Pulmonary artery endothelial cell (primary cell): ENCODE results near the gene ARL6IP4. TPM values are rescaled to one million over a fixed set of nuclear protein-coding genes. Genes with fewer than 3 reads are reported as not detected.
A peak's percentile ranks its signal among the peaks of the same experiment; 100 is the strongest.
"Not testable (repeated sequence)": the region's sequence is repeated elsewhere in the genome, so short reads cannot be mapped to it uniquely, and the experiment has no call there.

Source experiments
- DNase-seq: peaks from one replicate; pipeline ENCODE4 v3.0.0-alpha.2; 2011; ENCODE audit warnings: low read depth, low spot score
- total RNA-seq: library from RNA; depleted of rRNA; stranded (reverse); fragments of >200 nt; gene quantifications from 2 replicates; pipeline ENCODE4 v1.2.3, GENCODE V29; 2014

Gene ARL6IP4
- 214 and 261 TPM in 2 replicates for total RNA-seq

DNA sequence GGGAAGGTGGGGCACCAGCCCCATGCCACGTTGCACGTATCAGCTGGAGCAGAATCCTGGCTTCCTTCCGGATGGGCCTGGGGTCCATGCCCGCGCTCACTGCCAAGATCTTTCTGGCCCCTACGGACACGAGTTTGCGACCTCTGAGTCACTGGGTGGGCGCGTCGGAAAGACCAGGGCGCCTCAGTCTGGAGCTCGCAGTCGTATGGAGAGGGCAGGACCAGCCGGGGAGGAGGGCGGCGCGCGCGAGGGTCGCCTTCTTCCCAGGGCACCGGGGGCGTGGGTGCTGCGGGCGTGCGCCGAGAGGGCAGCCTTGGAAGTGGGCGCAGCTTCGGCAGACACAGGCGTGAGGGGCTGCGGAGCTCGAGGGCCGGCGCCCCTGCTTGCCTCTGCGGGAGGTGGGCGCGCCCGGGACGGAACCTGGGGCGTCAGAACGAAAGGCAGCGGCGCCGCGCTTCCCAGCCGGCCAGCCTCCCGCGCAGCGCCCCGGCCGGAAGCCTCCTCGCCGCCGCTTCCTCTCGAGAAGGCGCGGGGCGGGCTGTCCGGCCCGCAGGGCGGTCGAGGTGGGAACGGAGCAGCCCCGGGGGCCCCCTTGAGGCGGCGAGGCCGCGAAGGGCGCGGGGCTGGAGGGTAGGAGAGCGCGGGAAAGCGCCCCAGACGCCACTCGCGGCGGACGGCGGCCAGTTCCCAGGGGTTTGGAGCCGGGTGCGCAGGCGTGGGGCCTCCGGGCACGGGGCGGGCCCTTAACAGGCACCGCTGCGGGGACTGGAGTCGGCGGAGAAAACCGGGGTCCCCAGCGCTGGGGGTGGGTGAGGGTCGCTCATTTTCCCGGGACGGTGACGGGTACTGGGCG lies at the start of gene ARL6IP4:
Gene ARL6IP4, plus strand, starts transcription at position 499 of the 853 bp plus-strand sequence. CDS start 459 bp downstream, outside the sequence.
- no peak for DNase-seq

DNA sequence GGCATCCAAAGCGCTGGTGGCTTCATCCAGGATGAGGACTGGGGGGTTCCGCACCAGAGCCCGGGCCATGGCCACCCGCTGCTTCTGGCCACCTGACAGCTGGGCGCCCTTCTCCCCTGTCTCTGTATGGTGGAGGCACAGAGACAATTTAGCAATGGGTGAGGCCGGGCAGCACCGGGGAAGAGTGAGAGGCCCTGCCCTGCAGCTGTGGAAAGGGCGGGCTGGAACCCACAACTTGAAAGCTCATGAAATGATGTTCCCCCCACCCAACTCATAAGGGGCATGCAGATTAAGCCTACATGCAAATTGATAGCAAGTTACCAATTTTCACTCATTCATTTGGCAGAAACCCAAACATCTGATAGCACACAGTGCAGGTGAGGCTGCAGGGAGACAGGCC lies 48.3 kb upstream of the ARL6IP4 start:
- DNase-seq = no peak

DNA sequence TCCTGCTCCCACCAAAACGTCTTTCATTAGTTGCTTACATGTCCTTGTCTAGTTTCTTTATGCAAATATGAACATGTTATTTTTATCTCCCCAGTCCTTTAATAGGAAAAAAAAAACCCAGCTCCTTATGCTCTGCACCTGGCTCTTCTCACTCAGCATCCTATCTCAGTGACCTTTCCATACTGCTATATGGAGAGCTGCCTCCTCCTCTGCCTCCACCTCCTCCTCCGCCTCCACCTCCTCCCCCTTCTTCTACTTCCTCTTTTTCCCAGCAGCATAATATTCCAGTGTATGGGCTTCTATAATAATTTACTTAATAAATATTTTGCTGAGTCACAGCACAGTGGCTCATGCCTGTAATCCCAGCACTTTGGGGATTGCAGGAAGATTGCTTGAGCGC lies 45.8 kb upstream of the ARL6IP4 start:
- DNase-seq = no peak

DNA sequence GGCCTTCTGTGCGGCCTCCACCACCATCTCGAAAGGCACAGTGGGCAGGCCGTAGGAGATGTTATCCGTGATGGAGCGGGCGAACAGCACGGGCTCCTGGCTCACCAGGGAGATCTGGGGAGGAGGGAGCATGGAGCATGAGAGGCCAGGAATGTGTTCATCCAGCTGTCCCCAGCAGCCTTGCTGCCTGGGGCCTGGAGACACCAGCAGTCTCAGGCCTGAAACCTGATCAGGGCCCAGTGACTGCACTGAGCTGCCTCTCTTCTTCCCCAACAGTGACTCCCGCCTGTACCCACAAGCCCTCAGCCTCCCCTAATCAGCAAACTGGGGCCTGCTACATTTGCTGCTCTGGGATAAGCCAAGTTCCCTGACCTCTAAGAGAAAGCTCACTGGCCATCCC lies 45.2 kb upstream of the ARL6IP4 start:
- DNase-seq = no peak

DNA sequence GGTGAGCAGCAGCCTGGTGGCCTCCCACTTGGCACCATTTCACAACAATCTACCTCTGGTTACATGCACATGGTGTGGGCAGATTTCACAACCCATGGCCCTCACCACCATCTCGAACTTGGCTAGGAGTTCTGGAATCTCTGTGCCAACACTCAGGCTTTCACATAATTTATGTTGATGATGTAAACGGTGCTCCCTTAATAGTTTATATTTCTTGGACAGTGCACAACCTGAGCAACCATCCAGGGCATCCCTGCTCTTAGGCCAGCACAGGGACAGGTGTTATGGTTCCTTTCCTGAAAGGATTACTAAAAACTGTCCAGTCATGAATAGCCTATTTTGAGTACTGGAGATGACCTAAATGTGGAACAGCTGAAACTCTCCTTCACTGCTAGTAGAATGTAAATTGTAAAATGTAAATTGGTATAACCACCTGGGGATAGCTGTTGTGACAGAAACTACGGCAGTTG lies 42.8 kb upstream of the ARL6IP4 start:
- DNase-seq = no peak

DNA sequence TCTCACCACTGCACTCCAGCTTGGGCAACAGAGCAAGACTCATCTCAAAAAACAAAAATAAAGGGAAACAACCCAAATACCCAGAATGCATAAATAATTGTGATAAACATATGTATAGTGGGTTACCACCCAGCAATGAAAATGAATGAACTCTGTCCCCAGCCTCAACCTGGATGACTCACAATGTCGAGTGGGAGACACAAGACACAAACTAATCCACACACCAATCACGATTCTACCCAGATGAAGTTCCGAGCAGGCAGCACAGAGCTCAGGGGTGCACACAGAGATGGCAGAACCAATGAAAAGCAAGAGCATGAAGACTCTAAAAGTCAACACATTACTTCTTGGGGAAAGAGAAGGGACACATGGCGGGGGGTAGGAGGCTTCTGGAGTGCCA lies 41.4 kb upstream of the ARL6IP4 start:
- no peak for DNase-seq

DNA sequence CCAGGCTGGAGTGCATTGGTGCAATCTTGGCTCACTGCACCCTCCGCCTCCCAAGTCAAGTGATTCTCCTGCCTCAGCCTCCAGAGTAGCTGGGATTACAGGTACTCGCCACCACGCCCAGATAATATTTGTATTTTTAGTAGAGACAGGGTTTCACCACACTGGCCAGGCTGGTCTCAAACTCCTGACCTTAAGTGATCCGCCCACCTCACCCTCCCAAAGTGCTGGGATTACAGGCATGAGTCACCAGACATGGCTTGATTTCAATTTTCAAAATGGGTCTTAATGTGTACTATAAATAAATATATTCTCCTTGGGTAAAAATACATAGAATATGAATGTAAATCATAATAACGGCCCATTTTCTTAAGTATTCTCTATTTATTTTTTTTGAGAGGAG lies 39.1 kb upstream of the ARL6IP4 start:
- DNase-seq = not testable (repeated sequence)

DNA sequence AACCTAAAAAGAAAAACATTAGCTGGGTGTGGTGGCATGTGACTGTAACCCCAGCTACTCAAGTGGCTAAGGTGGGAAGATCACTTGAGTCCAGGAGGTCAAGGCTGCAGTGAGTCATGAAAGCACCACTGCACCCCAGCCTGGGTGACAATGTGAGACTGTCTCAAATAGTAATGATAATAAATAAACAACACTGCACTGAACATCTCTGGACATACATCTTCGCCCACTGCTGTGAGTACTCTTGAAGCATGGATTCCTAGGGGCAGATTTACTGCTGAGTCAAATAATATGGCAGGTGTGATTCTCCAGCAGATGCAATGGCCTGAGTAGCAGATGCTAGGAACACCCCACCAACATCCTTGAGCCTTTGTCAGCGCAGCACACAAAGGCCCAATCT lies 37.8 kb upstream of the ARL6IP4 start:
- DNase-seq = no peak

DNA sequence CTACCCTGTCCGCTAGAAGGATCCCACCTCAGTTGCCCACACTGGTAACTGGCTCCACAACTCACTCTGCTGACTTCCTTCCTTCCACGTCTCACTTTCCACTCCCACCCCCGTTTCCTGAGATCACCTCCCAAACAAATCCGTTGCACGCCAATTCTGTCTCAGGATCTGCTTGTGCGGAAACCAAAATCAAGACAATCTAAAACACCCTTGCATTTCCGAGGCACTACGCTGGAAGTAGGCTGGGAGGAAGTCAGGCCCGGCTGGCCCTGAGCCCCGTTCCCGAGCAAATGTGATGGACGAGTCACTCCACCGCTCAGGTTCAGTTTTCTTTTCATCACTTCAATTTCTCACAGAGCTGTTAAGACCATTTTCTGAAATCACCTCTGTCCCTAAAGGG lies 37.3 kb upstream of the ARL6IP4 start:
- DNase-seq = no peak

DNA sequence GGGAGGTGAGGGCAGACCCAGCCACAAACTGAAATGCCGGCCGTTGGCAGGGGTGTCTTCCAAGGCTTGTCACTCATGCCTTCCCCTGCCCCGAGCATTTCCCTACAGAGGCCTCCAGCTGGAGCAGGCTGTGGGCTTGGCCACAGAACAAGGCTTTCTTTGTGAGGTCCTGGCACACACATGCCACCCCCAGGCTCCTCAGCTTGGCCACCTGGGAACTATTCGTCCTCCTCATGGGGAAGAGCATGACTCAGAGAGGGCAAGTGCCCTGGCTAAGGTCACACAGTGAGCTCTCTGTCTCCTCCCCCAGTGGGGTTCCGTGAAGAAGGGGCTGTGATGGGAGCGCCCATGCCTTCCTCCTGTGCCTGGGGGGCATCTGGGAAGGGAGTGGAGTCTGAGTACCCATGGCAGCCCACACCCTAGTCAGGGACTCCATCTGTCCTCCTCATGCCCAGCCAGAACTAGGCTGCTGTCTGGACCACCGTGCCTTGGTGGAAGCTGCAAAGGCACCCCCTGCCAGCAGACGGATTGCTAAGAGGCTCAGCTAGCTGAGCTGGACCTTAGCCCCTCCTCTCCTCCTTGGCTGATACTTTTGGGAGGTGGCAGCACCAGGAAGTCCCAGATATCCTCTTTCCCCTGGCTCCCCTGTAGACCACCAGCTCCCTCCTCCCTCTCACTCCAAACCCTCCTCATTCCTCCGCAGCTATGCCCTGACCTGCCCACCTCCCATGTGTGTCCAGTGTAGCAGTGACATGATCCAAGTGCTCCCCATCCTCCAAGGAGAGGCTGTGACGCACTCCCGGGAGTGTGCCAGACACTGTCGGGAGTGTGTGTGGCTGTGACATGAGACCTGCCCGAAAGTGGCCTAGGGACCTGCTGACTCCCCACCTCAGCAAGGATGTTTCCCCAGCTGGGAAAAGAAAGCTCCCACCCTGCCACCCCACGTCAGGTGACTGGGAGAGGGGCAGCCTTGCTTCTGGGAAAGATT lies 35.6 kb upstream of the ARL6IP4 start:
- DNase-seq = no peak

DNA sequence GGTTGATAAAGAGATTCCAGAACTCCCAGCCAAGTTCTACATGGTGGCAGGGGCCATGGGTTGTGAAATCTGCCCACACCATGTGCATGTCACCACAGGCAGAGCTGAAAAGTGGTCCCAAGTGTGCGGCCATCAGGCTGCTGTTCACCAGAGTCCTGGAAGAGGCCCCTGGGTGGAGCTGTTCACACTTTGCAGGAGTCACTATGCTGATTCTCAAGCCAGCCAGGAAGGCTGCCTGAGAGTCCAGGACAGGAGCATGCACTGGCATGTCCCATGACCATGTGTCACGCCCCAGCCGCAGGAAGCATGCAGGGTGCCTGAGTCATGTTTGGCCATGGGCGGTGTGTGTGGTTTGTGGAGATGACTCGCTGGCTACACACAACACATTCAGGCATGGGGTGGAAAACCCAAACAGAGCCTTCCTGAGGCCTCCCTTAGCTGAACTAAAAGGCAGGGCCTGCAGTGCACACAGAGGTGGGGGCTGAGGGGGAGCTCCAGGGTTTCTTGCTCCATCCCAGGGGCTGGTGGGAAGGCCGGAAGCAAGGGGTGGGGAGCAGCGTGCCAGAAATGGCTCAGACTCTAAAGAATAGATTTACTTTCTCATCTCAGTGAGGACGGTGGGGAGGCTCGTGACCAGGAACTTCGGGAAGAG lies 33.7 kb upstream of the ARL6IP4 start:
- peak; percentile 96 for DNase-seq

DNA sequence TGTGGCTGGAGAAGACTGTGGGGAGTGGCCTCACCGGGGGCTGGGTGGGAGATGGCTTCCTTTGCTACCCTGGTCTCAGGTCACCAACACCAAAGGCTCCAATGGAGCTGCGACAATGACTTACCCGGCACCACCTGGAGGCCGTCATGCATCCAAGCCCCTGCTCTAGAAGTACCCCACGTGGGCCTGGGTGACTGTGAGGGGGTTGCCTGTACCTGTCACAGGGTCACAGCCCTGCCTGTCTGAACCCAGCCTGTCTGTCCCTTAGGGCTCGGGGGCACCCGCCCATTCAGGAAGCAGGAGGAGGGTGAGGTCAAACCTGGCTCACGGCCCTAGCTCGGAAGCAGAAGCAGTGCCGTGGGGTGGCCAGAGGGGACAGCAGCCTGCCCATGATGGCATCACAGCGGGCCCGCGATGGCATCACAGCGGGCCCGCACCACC lies 33.1 kb upstream of the ARL6IP4 start:
- no peak for DNase-seq

DNA sequence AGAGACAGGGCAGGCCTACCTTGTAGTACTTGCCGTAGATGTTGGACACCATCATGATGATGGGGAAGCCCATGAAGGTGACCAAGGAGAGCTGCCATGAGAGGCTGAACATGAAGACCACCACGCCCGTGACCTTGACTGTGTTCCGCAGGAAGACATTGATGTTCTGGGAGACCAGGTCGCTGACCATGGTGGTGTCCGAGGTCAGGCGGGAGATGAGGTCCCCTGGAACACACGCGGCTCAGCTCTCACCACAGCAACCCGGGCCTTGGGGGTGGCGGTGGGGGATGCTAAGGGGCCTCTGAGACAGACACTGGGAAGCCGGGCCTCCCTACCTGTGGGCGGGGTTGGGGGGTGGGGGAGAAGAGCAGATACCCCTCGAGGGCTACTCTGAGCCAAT lies 31.9 kb upstream of the ARL6IP4 start:
- DNase-seq = no peak

DNA sequence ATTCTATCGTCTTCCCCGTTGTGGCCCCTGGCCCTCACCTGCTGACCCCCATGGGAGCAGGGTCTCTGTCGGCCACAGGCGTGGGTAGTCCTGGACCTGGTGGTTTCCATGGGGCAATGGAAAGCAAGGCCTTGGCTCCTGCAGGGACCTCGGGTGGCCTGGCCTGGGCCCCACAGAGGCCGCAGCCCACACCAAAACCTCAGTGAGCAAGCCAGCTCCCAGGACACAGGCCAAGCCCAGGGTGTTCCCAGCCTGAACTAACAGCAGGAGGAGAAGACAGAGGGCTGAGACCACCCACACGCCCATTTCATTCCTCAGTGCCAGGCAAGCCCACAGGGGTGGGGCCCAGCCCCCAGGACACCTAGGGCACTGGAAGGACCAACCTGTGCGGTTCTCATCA lies 31.1 kb upstream of the ARL6IP4 start:
- DNase-seq = no peak

DNA sequence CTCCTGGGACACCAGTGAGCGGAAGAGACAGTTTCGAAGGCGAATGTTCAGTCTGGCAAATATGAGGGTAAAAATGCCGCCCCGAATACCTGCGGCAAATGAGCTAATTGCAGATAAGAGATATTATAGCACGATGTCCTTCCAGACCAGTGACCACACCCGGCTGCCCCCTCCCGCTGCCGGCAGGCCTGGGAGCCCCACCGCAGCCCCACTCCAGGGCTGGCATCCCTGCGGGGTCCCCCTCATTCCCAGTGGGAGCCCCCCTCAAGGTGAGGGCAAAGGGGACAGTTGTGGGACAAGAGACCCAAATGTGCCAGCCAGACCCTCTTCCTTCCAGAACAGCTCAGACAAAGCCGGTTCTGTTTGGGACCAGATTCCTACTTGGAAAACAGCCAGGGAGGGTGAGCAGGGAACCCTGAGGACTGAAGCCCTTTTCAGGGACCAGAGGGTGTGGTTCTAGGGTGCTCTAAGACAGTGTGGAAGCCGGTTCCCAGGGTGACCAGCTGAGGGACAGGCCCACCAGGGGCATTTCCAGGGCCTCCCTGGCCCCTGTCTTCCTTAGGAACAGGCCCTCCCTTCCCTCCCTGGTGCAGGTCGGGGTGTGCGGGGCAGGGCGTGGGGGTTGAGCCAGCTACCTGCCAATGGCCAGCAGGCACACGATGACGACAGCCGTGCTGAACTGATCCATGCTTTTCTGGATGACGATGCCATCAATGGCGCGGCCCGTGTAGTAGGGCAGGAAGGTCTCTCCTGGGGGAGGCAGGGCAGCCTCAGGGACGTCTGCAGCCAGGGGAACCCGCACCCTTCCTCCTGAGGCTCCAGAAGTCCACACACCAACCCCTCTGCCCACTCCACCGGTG lies 30.4 kb upstream of the ARL6IP4 start:
- DNase-seq = no peak

DNA sequence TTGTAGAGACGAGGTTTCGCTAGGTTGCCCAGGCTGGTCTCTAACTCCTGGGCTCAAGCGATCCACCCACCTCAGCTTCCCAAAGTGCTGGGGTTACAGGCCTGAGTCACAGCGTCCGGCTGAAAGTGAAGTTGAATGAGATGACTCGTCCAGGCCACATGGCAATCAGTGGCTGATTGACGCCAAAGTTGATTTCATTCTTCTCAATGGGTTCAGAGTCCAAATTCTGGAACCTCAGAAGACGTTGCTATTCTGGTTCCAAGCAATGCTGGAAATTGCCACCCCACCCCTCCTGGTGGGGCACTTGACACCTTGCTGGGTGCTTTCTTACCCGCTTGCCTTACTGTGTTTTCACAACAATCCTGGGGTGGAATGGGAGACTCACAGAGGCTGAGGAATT lies 29.1 kb upstream of the ARL6IP4 start:
- DNase-seq = no peak

DNA sequence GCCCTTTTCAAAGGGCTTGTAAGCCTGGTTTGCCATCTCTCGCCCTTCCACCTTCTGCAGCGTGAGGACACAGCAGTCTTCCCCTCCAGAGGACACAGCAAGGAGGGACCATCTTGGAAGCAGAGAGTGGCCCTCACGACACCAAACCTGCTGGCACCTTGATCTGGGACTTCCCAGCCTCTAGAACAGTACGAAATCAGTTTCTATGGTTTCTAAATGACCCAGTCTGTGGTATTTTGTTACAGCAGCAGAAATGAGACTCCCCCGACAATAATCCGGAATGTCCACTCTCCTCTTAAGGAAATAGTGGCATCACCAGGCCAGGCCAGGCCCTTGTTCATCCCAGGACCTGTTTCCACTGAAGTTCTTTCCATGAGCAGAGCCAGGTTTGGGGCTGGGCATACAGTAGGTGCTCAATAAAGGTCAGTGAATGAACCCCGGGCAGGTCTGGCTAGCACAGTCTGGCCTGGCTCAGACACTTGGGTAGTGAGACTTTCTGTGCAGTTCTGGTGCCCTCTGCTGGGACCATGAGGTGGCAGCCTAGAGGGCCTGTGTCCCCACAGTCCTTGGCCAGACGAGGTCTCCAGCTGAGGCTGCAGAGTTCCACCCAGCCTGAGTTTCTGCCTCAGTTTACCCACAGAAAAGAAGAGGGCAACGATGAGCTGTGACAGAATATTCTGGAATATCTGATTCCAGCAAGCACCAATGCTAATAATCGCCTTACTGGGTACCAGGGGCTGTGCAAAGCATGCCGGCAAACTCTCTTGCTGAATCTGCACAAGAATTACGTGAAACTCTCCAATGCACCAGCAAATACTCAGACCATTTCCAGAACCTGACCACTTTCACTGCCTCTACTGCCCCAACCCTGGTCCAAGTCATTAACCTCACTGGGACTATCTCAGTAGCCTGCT lies 28.2 kb upstream of the ARL6IP4 start:
- DNase-seq = no peak

DNA sequence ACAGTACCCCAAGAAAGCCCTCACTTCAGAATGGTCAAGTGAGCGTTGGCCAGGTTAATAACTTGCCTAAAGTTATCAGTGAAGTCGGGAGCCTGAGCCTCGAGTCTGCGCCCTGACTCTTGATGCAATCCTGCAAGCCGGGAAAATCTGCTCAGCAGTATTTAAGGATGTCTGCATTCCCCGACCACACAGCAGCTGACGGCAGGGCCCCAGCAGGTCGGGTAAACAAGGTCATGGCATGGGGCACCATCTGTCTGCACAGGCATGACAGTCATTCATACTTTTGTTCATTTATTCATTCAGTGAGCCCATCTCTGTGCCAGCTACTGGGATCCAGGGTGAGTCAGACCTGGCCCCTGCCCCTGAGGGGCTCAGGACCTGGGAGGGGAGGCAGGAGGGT lies 25.3 kb upstream of the ARL6IP4 start:
- no peak for DNase-seq

DNA sequence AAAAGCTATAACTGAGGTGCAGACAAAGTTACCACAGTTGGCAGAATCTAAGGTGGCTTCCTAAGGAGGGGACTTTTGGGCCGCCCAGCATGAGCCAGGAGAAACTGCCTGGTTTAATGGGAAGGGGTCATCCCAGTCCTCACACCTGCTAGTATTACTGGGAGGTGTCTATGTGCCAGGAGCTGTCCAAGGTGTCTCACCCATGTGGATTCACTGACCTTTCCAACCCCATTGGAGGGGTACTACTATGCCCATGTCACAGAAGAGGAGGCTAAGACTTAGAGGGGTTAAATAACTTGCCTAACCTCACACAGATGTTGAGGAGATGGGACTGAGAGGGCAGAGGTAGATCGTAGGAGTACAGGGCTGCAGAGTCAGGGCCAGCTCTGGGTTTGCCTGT lies 24.4 kb upstream of the ARL6IP4 start:
- DNase-seq = no peak
